Right lobe of liver (tissue), 6 donors: ENCODE data around the gene SH3BGRL2. TPM values are rescaled to one million over a fixed set of nuclear protein-coding genes. Genes with fewer than 3 reads are reported as not detected.

Experiments used
- ATAC-seq, 4 donors: fragments of 200-7000 bp; cut with Tn5 transposase; one replicate each; pipeline ENCODE4 v1.9.1; 2020; ENCODE audit warnings: mild to moderate bottlenecking in 4 of 4, moderate library complexity in 4 of 4
- DNase-seq, 3 donors: peaks; one replicate each; pipeline ENCODE4 v3.0.0-alpha.2; 2020
- H3K27ac ChIP-seq, 3 donors: fragments of 200-600 bp; one replicate each; pipeline ENCODE4 v1.8.0; 2022
- H3K27me3 ChIP-seq, 2 donors: fragments of 200-600 bp; one replicate each; pipeline ENCODE4 v1.8.0; 2022
- H3K36me3 ChIP-seq, 4 donors: fragments of 200-600 bp; sonication (generic) in 1 of 4; one replicate each; pipeline versions ENCODE4 v1.5.1 to v1.8.0; 2017 to 2022; ENCODE audit warnings: control low read depth in 1 of 4
- H3K4me1 ChIP-seq, 4 donors: fragments of 200-600 bp; sonication (generic) in 1 of 4; one replicate each; pipeline versions ENCODE4 v1.5.1 to v1.8.0; 2017 to 2022; ENCODE audit warnings: control low read depth in 1 of 4
- H3K4me3 ChIP-seq, 3 donors: fragments of 200-600 bp; one replicate each; pipeline ENCODE4 v1.8.0; 2022
- H3K9me3 ChIP-seq, 4 donors: fragments of 200-600 bp; sonication (generic) in 1 of 4; one replicate each; pipeline versions ENCODE4 v1.5.1 to v1.8.0; 2017 to 2022; ENCODE audit warnings: control low read depth in 1 of 4
- POLR2A ChIP-seq: fragments of 450-650 bp; IDR thresholded peaks from one replicate; pipeline ENCODE4 v1.6.1; 2017; ENCODE audit warnings: antibody characterized with exemption, mild to moderate bottlenecking
- WGBS: methylation state at CpG from one replicate; pipeline ENCODE4 v1.1.6; 2018; ENCODE audit warnings: low coverage, low lambda C conversion rate; ENCODE audit not compliant: insufficient coverage; ENCODE audit errors: missing lambda C conversion rate; 5-methylcytosine and 5-hydroxymethylcytosine counted together
- intact Hi-C, 2 donors: fragments of 100-400 bp; cut with DNase I; formaldehyde crosslinking; loops; one replicate each; pipeline versions ENCODE4 v1.11.2 to v1.14.1; 2022
- total RNA-seq, 6 experiments: library from RNA; depleted of rRNA in 2 of 6; stranded (reverse); fragments of >200 nt in 2 of 6; fragmentation: NEBNext Ultra II Directional in 3 of 6; extraction: Animal tissue kit (Norgen Biotek cat#: 25700) in 3 of 6; gene quantifications; one replicate each; pipeline versions ENCODE4 v1.1.0 to v1.2.4, GENCODE V29; 2016 to 2023
- TF ChIP-seq, protein P1 (sequence below), 4 donors: fragments of 200-600 bp in 3 of 4; fragments of 450-650 bp in 1 of 4; IDR thresholded peaks; one replicate each; pipeline versions ENCODE4 v1.5.1 to v1.8.0; 2016 to 2022; ENCODE audit warnings: antibody characterized with exemption in 4 of 4, mild to moderate bottlenecking in 2 of 4
- donor health status: DM: no; HTN: yes; CAD: no.
- donor health status: DM: no; HTN: no; CAD: no.
- donor health status: DM: no; HTN: no; CAD: no.
- donor health status: DM: no; HTN: yes; CAD: no.
- donor health status: DM: no; HTN: yes; CAD: no.

Gene SH3BGRL2
- total RNA-seq, 6 experiments from 2014 or later: 15.0 to 66.0 (median 39.5) TPM

DNA sequence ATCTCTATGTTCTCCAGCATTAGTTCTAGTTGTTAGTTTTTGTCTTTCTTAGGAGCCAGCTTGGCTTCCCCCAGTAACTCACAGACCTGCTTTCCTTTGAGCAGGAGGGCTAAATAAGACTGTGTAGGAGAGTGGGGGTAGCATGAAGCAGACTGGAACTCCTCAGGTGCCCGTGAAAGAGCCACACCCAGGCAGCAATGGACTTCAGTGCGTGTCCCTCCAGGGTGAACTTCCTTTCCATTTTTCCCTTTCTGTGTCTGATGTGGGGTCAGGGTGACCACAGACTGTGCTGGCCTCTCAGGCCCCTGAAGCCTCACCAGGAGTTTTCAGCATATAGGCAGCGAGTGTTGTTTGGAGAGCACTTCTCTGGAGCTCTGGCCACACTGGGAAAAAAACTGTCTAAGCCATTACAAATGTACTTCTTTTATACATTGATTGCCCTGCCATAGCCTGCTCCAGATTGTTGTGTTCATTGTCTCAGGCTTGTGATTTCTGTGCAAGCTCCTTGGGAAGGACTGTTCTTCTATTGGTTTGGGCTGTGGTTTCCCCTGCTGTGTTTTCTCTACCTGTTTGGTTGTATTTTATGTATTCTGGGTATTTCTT lies 55.7 kb downstream of the SH3BGRL2 start:
- TF ChIP-seq, protein P1, sequence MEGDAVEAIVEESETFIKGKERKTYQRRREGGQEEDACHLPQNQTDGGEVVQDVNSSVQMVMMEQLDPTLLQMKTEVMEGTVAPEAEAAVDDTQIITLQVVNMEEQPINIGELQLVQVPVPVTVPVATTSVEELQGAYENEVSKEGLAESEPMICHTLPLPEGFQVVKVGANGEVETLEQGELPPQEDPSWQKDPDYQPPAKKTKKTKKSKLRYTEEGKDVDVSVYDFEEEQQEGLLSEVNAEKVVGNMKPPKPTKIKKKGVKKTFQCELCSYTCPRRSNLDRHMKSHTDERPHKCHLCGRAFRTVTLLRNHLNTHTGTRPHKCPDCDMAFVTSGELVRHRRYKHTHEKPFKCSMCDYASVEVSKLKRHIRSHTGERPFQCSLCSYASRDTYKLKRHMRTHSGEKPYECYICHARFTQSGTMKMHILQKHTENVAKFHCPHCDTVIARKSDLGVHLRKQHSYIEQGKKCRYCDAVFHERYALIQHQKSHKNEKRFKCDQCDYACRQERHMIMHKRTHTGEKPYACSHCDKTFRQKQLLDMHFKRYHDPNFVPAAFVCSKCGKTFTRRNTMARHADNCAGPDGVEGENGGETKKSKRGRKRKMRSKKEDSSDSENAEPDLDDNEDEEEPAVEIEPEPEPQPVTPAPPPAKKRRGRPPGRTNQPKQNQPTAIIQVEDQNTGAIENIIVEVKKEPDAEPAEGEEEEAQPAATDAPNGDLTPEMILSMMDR (IDR thresholded peaks at IDR 0.05): no peak
- TF ChIP-seq POLR2A: no peak
- Histone ChIP-seq H3K4me1 (peaks cover 0 to 9% (median 4%) of the 10 kb centered on the region in 4 donors), H3K27ac (no peak overlapping the region), H3K36me3 (no peaks in the 10 kb centered on the region), H3K27me3 (no peaks in the 10 kb centered on the region), H3K9me3 (no peaks in the 10 kb centered on the region), H3K4me3 (no peak overlapping the region)
- peak in 2 of 4 donors; percentile 20 to 22 for ATAC-seq
- intact Hi-C loops: no loop called here
- no peak for DNase-seq
- WGBS: 62% methylated on average over 3 of the region's 3 CpGs

DNA sequence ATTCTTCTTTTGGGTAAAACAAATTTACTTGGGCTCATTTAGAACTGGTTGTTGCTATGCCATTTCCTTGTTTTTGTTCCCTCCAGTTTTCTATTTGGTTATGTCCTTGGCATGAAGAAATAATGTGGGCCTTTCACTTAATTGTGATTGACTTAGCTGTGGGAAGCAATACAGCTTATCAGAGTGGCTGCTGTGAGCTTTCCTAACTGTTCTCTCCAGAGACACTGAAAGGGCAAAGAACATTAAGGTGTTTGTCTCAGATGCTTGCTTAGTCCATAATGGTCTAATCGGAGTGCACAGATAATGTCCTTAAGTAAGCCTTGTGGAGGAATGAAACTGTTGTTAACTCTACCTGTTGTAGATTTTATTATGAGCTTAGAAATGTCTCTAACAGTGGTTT lies 56.6 kb downstream of the SH3BGRL2 start:
- Histone ChIP-seq H3K36me3 (no peaks in the 10 kb centered on the region), H3K27me3 (no peaks in the 10 kb centered on the region), H3K27ac (no peak overlapping the region), H3K4me3 (no peak overlapping the region), H3K9me3 (no peaks in the 10 kb centered on the region), H3K4me1 (peaks cover 0 to 9% (median 4%) of the 10 kb centered on the region in 4 donors)
- intact Hi-C loops: no loop called here
- WGBS: 40% methylated on average over 1 of the region's 1 CpG
- TF ChIP-seq, protein P1 (IDR thresholded peaks at IDR 0.05): no peak
- no peak for TF ChIP-seq POLR2A
- DNase-seq (no peak), ATAC-seq (peak; percentile 76 to 82 (median 81))

DNA sequence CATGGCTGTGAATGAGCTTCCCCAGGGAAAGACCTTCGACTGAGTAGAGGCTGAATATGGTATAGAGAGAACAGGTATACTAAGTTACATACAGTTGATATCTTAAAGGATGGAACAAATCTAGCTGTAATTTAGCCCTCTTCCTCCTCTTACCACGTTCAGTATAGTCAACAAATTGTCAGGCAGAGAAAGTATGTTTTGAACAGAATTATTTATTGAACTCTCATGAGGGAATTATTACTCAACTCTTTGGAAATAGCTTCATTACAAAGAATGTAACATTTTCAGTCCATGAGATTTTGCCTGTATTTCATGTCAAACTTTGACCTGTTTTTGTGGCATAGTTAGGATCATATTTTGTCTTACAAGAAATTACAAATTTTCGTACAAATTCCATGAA lies 63.0 kb downstream of the SH3BGRL2 start:
- Histone ChIP-seq H3K4me1 (no peaks in the 10 kb centered on the region), H3K27ac (no peak overlapping the region), H3K27me3 (no peaks in the 10 kb centered on the region), H3K36me3 (no peaks in the 10 kb centered on the region), H3K9me3 (no peaks in the 10 kb centered on the region), H3K4me3 (no peak overlapping the region)
- WGBS: 67% methylated on average over 3 of the region's 3 CpGs
- DNase-seq: no peak
- intact Hi-C loops: no loop called here
- no peak for ATAC-seq
- TF ChIP-seq POLR2A: no peak
- TF ChIP-seq, protein P1 (IDR thresholded peaks at IDR 0.05): no peak

DNA sequence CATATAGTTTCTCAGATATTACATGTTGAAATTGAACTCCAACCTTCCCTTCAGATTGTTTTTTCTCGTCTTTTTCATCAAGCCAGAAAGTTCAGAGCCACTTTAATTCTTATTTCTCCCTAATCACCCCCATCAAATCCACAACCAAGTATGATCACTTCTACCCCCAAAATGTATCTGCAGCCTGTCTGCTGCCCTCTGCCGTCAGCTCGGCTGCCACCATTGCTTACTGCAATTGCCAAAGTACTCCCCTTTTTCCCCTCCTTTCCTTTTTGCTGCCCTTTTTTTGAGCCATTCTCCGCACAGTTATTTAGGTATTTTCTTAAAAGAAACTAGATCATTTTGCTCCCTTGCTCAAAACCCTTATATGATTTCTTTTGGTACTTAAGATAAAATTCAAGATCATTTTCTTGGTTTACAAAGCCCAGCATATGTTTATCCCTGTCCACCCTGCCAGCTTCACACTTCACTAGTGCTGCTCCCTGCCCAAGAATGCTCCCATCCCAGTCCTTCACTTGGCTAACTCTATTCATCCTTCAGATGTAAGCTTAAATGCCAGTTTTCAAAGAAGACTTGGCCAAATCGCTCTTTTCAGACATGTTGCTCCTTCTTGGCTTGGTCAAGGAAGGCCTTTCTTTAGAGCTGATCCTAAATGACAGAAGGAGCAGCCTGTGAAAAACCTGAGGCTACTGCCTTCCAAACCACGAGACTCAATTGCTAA lies 63.7 kb downstream of the SH3BGRL2 start:
- TF ChIP-seq, protein P1 (IDR thresholded peaks at IDR 0.05): no peak
- TF ChIP-seq POLR2A: no peak
- Histone ChIP-seq H3K27ac (no peak overlapping the region), H3K4me1 (no peaks in the 10 kb centered on the region), H3K36me3 (no peaks in the 10 kb centered on the region), H3K9me3 (no peaks in the 10 kb centered on the region), H3K27me3 (no peaks in the 10 kb centered on the region), H3K4me3 (no peak overlapping the region)
- 91% methylated on average over 6 of the region's 6 CpGs for WGBS
- intact Hi-C loops: no loop called here
- DNase-seq (no peak), ATAC-seq (no peak)
